ENCODE measurements around the gene BTBD19.
"Not testable (repeated sequence)": the region's sequence is repeated elsewhere in the genome, so short reads cannot be mapped to it uniquely, and the experiment has no call there.

Gene BTBD19

GRCh38 chr1:44787506-44787905 lies 20.8 kb upstream of the BTBD19 start:
- DNase-seq (ENCODE audit: low spot score), result no peak

DNA sequence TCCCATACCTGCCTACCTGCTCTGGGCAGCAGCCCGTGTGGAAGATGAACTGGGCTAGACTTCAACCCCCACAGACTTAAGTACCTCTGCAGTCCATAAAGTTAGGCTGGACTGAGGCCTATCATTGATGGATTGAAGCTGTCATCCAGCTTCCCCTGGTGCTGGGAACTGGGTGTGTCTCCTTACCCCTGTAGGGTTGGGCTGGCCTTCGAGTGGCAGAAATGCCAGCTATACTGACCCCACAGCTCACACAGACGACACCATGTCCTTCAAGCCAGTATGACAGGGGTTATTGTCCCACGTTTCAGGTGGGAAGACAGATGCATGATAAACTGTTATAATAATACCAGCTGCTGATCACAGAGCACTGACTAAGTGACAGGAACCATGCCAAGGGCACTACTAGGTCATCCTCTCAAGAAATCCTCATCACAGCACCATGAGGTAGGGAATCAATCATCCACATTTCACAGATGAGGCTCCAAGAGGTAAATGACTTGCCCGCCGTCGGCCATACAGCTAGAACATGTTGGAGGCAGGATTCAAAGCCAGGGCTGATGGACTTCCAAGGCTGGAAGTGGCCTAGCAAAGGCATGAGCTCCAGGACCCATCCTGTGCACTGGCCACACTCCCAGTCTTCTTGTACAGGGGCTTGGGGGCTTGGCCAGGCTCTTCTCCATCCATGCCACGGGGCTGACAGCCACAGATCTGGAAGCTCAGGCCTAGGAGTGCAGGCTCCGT lies 20.0 kb upstream of the BTBD19 start, which contains the start of gene BEST4:
Gene BEST4, minus strand, starts transcription at position 51 of the 741 bp plus-strand sequence. CDS start 465 bp downstream, outside the sequence.
- DNase-seq (ENCODE audit: low spot score), result no peak

DNA sequence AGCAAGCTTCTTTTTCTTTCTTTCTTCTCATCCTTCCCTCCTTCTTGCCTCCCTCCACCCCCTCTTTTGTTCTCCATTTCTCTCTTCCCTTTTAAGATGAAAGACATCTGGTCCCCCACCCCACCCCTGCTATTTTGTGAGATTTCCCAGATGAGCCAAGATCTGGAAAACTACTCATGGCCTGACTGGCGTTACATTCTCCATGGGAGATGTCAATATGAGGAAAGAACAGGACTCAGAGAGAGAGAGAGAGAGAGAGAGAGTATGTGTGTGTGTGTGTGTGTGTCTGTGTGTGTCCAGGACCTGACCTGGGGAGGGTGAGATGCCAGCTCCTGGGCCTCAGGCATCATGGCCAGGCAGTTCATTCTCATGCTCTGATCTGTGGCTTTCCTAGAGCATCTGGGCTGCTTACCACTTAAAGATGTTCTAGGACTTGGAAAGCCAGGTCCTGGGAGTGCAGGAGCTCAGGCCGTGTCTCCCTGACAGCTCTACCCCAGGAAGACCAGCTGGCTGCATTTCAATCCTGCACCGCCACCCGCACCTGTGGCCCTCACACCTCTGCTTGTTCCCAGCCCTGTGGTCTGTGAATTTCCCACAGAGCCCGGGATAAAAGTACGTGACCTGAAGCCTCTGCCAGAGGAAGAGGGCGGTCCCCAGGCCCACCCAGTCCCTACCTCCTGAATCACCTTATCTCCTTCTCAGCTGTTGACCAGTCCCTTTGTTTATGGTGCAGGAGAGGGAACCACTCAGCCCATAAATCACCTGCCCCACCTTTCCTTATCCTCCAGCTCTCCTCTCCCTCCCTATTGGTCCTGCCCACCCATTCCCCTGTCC lies 17.1 kb upstream of the BTBD19 start:
- no peak for DNase-seq (ENCODE audit: low spot score)

GRCh38 chr1:44792736-44793502 lies 15.4 kb upstream of the BTBD19 start:
- DNase-seq (ENCODE audit: low spot score), result no peak

DNA sequence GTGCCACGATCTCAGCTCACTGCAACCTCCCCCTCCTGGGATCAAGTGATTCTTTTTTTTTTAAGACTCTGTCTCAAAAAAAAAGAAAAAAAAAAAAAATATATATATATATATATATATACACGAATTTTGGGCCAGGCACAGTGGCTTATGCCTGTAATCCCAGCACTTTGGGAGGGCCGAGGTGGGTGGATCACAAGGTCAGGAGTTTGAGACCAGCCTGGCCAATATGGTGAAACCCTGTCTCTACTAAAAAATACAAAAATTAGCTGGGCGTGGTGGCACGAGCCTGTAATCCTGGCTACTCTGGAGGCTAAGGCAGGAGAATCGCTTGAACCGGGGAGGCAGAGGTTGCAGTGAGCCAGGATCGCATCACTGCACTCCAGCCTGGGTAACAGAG lies 10.4 kb upstream of the BTBD19 start:
- not testable (repeated sequence) for DNase-seq (ENCODE audit: low spot score)

DNA sequence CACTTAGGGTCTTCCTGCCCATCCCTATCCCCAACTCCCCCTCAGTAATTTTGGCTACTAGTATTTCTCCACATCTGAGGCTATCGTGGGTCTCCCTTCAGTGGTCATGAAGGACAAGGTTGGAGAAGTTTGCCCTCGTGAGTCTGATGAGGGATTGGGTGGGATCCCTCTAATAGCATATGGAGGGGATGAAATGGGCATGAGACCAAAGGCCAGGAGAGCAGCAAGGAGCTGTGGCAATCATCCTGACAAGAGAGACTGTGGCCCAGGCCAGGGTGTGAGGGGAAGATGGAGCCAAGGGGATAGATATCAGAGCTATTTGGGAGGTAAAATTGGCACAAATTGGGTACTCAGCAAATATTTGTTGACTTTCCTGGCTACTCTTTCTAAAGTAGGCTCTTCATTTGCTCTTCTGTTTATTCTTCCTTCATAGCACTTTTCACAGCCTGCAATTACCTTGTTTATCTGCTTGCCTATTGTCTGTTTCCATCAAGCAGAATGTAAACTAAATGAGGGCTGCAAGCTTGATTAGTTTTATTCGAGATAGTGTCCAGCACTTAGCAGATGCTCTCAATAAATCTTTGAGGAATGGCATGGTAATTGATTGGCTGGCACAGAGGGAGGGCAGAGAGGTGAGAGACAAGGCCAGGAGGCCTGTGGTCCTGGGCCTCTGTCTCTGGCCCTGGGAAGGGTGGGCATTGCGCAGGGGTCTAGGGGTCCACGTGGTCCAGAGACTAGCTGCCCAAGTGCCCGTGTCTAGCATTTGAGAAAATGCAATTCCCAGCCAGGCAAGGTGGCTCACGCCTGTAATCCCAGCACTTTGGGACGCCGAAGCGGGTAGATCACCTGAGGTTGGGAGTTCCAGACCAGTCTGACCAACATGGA lies 9.6 kb upstream of the BTBD19 start:
- DNase-seq (ENCODE audit: low spot score), result no peak

DNA sequence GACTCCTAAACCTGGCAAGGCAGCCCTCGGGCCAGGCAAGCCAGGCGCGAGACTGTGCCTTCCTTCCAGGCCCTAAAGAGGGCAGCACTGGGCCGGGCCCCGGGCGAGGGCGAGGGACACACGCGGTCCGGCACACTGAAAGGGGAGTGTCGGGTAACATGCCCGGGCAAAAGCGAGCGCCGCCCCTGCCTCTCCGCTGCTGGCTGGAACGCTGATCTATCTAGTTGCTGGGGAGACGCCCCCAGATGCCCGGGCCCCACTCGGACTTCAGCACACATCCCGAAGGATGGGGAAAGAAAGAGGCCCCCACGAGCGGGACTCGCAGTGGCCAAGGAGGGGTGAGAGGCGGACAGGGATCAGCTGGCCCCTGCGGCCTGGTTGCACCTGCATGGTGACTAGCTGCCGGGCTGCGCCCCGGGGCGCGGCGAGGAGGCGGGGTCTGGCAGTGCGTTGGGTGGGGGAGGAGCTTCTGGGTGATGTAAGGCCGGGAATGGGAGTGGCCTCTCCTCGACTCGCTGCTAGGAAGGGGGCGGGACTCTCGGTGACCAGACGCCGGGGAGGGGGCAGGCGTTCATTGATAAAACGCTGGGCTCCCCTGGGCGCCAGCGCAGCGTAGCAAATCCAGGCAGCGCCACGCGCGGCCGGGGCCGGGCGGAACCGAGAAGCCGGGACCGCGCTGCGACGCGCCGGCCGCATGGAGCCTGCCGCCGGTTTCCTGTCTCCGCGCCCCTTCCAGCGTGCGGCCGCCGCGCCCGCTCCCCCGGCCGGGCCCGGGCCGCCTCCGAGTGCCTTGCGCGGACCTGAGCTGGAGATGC lies 8.3 kb upstream of the BTBD19 start, which contains the start of gene PLK3:
Gene PLK3, plus strand, starts transcription at position 608 of the 815 bp plus-strand sequence. Its CDS starts 87 bp downstream, at position 695.
- peak; percentile 96 for DNase-seq (ENCODE audit: low spot score)

GRCh38 chr1:44801491-44802305 lies 6.6 kb upstream of the BTBD19 start:
- no peak for DNase-seq (ENCODE audit: low spot score)

GRCh38 chr1:44802306-44803061 lies 5.8 kb upstream of the BTBD19 start:
- DNase-seq (ENCODE audit: low spot score), result no peak

- DNase-seq (ENCODE audit: low spot score), result no peak
These were observed 5.3 kb upstream of the BTBD19 start for GRCh38 chr1:44803062-44803311.

GRCh38 chr1:44803312-44804095 lies 4.8 kb upstream of the BTBD19 start:
- no peak for DNase-seq (ENCODE audit: low spot score)

- DNase-seq (ENCODE audit: low spot score), result no peak
These were observed 2.9 kb upstream of the BTBD19 start for GRCh38 chr1:44805311-44806024.

DNA sequence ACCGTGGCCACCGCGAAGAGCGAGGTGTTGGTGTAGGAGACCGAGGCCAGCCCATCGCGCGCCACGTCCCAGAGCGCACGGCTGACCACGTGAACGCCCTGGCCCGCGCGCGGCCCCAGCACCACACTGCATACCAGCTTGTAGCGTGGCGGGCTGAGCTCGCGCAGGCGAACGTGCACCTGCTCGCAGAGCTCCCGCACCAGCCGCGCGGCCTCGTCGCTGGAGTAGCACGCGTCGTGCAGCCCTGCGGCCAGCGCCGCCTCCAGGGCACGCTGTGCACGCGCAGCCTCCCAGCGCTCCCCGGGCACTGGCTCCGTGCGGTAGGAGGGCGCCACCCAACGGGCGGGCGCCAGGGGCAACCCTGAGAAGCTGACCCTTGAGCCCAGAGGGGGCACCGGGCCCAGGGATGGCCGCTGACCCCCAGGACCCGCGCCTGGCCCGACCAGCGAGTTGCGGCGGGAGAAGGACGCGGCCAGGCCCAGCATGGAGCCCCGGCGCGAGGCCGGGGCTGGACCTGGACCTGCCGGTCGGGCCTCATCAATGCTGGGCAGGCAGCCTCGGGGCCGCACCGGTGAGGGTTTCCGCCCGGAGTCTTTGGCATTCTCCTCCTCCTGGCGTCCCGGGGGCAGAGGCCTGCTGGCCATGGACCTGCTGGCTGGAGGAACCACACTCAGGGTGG lies 2.2 kb upstream of the BTBD19 start:
- no peak for DNase-seq (ENCODE audit: low spot score)

GRCh38 chr1:44806704-44807363 lies 1.5 kb upstream of the BTBD19 start, which contains the start of gene DYNLT4:
TSS of gene DYNLT4 (minus strand) at chr1:44807351. CDS start at chr1:44806668, 683 bp downstream.
- DNase-seq (ENCODE audit: low spot score), result no peak

- DNase-seq (ENCODE audit: low spot score), result peak; percentile 95
These were observed 810 bp upstream of the BTBD19 start for GRCh38 chr1:44807364-44808062.
